ENCODE measurements around the gene BATF2.

The BATF2 gene

DNA sequence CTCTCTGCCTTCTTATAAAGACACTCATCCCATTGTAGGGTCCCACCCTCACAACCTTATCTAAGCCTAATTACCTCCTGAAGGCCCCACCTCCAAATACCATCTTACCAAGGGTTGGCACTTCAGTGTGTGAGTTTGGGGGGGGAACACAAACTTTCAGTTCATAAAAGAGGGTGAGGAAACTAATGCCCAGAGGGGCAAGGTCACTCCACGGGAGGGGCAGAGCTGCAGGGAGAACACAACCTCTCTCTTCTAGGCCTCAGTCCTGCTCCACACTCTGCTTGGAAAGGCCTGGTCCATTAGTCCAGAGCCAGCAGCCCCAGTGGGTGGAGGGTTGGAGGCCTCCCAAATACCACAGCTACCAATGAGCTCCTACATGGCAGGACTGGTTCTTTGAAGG, 2.7 kb upstream of the BATF2 start:
- no peak overlapping the region for H3K4me3 ChIP-seq (ENCODE audit: low read length)
- no peak for TF ChIP-seq CTCF (conservative IDR thresholded peaks at IDR 0.05; ENCODE audit: low read depth, low read length)
- DNase-seq (ENCODE audit: low read depth), result no peak

GRCh38 chr11:64998690-64999431, 2.1 kb upstream of the BATF2 start:
- no peak overlapping the region for H3K4me3 ChIP-seq (ENCODE audit: low read length)
- no peak for TF ChIP-seq CTCF (conservative IDR thresholded peaks at IDR 0.05; ENCODE audit: low read depth, low read length)
- no peak for DNase-seq (ENCODE audit: low read depth)

GRCh38 chr11:64998141-64998540, 1.4 kb upstream of the BATF2 start:
- H3K4me3 ChIP-seq (ENCODE audit: low read length), result no peak overlapping the region
- no peak for DNase-seq (ENCODE audit: low read depth)
- no peak for TF ChIP-seq CTCF (conservative IDR thresholded peaks at IDR 0.05; ENCODE audit: low read depth, low read length)

DNA sequence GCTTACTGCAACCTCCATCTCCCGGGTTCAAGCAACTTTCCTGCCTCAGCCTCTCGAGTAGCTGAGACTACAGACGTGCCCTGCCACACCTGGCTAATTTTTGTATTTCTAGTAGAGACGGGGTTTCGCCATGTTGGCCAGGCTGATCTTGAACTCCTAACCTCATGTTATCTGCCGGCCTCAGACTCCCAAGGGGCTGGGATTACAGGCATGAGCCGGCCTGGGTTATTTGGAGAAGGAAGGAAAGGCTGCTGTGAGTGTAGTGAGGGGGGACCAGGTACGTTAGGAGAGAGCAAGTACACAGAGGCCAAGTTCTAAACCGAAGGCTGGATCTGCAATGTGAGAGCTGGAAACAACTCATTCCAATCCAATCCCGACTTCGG, 453 bp downstream of the BATF2 start:
- H3K4me3 ChIP-seq (ENCODE audit: low read length), result no peak overlapping the region
- TF ChIP-seq CTCF (conservative IDR thresholded peaks at IDR 0.05; ENCODE audit: low read depth, low read length), result no peak
- no peak for DNase-seq (ENCODE audit: low read depth)

GRCh38 chr11:64994318-64994717, 2.5 kb downstream of the BATF2 start:
- no peak overlapping the region for H3K4me3 ChIP-seq (ENCODE audit: low read length)
- TF ChIP-seq CTCF (conservative IDR thresholded peaks at IDR 0.05; ENCODE audit: low read depth, low read length), result no peak
- no peak for DNase-seq (ENCODE audit: low read depth)

DNA sequence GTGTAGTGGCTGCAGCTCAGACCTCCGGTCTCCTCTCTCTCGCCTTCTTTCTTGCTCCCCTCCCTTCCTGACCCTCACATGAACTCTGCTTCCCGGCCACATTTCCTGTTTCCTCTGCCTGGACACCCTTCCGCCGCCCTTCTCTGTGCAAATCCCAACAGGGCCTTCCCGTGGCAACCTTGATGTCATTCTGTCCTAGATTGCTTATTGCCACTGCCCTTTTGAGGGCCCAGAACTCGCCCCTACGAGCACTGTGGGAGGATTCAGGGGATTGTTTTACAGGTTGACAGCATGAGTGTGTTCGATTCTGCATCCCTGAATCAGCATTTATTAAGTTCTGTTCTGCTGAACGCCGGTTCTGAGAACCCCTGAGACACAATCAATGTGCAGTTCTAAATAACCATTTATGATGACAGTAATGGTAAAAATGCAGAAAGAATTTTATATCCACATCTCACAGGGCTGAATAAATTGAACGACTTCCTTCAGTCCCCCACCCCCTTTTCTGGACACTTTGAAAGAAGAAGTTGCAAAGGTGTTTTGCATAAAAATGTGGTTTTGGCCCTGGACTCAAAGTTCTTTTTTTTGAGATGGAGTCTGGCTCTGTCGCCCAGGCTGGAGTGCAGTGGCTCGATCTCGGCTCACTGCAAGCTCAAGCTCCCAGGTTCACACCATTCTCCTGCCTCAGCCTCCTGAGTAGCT, 6.4 kb downstream of the BATF2 start:
- no peak for DNase-seq (ENCODE audit: low read depth)
- TF ChIP-seq CTCF (conservative IDR thresholded peaks at IDR 0.05; ENCODE audit: low read depth, low read length), result no peak
- no peak overlapping the region for H3K4me3 ChIP-seq (ENCODE audit: low read length)

DNA sequence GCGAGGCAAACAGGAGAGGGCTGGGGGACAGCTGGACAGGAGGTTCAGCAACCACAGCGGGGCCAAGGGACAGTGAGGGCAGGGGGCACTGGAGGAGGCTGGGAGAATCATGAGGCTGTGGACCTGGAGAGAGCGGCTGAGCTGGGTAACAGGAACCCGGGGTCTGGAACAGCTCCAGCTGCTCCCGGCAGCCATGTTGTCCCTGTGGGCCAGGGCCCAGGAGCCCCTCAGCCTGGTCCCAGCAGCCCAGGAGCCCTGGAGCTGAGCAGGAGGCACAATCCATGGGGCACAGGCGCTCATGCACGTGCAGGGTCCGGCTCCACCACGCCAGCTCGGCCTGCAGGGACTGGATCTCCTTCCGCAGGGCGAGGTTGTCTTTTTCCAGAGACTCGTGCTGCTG, 7.4 kb downstream of the BATF2 start:
- no peak for TF ChIP-seq CTCF (conservative IDR thresholded peaks at IDR 0.05; ENCODE audit: low read depth, low read length)
- H3K4me3 ChIP-seq (ENCODE audit: low read length), result no peak overlapping the region
- no peak for DNase-seq (ENCODE audit: low read depth)

Data from retinal pigment epithelial cell (primary cell).